DND-41 (cell line): ENCODE data around the gene PGAM2.

ENCODE experiments used
- CTCF ChIP-seq: IDR thresholded peaks from 2 replicates; pipeline ENCODE4 v1.5.1; 2012; ENCODE audit warnings: borderline replicate concordance, low read length, moderate library complexity, mild to moderate bottlenecking; ENCODE audit not compliant: poor library complexity, severe bottlenecking; ENCODE audit errors: extremely low read depth
- EZH2 ChIP-seq: IDR thresholded peaks from 3 replicates; pipeline ENCODE4 v1.6.1; 2012; ENCODE audit warnings: borderline replicate concordance, low read depth, mild to moderate bottlenecking, moderate library complexity, low read length, inconsistent platforms; ENCODE audit not compliant: severe bottlenecking

- TF ChIP-seq EZH2: no peak
- no peak for TF ChIP-seq CTCF
These were observed 8.4 kb upstream of the PGAM2 start for GRCh38 chr7:44073664-44074348.
